ENCODE measurements around the gene LEP. TPM values are rescaled to one million over a fixed set of nuclear protein-coding genes. Genes with fewer than 3 reads are reported as not detected.

The LEP gene
- total and polyA plus RNA-seq, 9 of the 15 experiments (the other 6 are each of a cell fraction or from before 2014, with no cell fraction given): not detected

GRCh38 chr7:128209229-128210035 lies 31.6 kb upstream of the LEP start (continued):
- TF ChIP-seq ZNF609 (CRISPR knock-in tag; IDR thresholded peaks at IDR 0.05; ENCODE audit: borderline replicate concordance) (no peak), ZNF398 (CRISPR knock-in tag; IDR thresholded peaks at IDR 0.05) (no peak), MYBL2 (IDR thresholded peaks at IDR 0.05; ENCODE audit: low read depth) (no peak), MYBL2 (CRISPR knock-in tag; IDR thresholded peaks at IDR 0.05; ENCODE audit: borderline replicate concordance) (no peak), MCM5 (IDR thresholded peaks at IDR 0.05; ENCODE audit: low read depth) (no peak), ATF7 (IDR thresholded peaks at IDR 0.05) (0 out of 2 replicates have a peak, but pooled peaks have one; percentile 29), ZNF740 (CRISPR knock-in tag; IDR thresholded peaks at IDR 0.05) (no peak; the same call in 1 of the 2 replicates), ZNF740 (tag; IDR thresholded peaks at IDR 0.05) (peak in 1 of 2 experiments; percentile 29; a peak in 1 of 4 replicates), POLR2H (tag; IDR thresholded peaks at IDR 0.05; ENCODE audit: low read depth) (no peak), ID3 (CRISPR knock-in tag; IDR thresholded peaks at IDR 0.05) (no peak), ID3 (tag; IDR thresholded peaks at IDR 0.05) (no peak), LCOR (CRISPR knock-in tag; IDR thresholded peaks at IDR 0.05) (peak; percentile 75), HNRNPL (IDR thresholded peaks at IDR 0.05; ENCODE audit: low read depth, low read length) (no peak; the same call in 1 of the 2 replicates), ZKSCAN3 (CRISPR knock-in tag; IDR thresholded peaks at IDR 0.05) (no peak), TAF15 (IDR thresholded peaks at IDR 0.05; ENCODE audit: low read depth, low read length) (no peak), DACH1 (IDR thresholded peaks at IDR 0.05; ENCODE audit: partially characterized antibody) (no peak), RCOR1 (IDR thresholded peaks at IDR 0.05; ENCODE audit: borderline replicate concordance in 1 of 2, low read depth in 2 of 2, low read length in 2 of 2) (peak in 1 of 2 experiments; percentile 72; a peak in 2 of 4 replicates), GTF2B (IDR thresholded peaks at IDR 0.05; ENCODE audit: extremely low read depth, insufficient read length) (no peak), HNRNPUL1 (IDR thresholded peaks at IDR 0.05; ENCODE audit: low read length) (no peak)
